GM21515 (cell line): ENCODE results near the gene IRS1.

Experiments used
- ATAC-seq: cut with Tn5 transposase; IDR thresholded peaks from one replicate; pipeline ENCODE4 v1.9.1; 2021; ENCODE audit not compliant: unreplicated experiment

The IRS1 gene

GRCh38 chr2:226693521-226693920, 106.1 kb downstream of the IRS1 start:
- ATAC-seq: no peak

GRCh38 chr2:226692521-226693126, 107.0 kb downstream of the IRS1 start:
- ATAC-seq: no peak

- ATAC-seq: no peak
Observed at GRCh38 chr2:226691255-226691654, 108.4 kb downstream of the IRS1 start.

- ATAC-seq: no peak
Observed at GRCh38 chr2:226690461-226691024, 109.1 kb downstream of the IRS1 start.

GRCh38 chr2:226687641-226688253, 111.9 kb downstream of the IRS1 start:
- ATAC-seq: no peak

GRCh38 chr2:226684563-226684959, 115.1 kb downstream of the IRS1 start:
- ATAC-seq: no peak

GRCh38 chr2:226683944-226684562, 115.6 kb downstream of the IRS1 start:
- ATAC-seq: no peak

- no peak for ATAC-seq
Observed at GRCh38 chr2:226683196-226683595, 116.4 kb downstream of the IRS1 start.
